22Rv1 (cell line): ENCODE results near the gene RNF114.

ENCODE experiments used
- H3K27ac ChIP-seq: fragments of 450-650 bp; 2 replicates; pipeline ENCODE4 v1.5.1; 2017
- ZFX ChIP-seq: fragments of 450-650 bp; IDR thresholded peaks from 2 replicates; pipeline ENCODE4 v1.6.1; 2017; ENCODE audit warnings: antibody characterized with exemption, borderline replicate concordance
- TF ChIP-seq, protein P1 (sequence below): fragments of 450-650 bp; IDR thresholded peaks from 2 replicates; pipeline ENCODE4 v1.5.1; 2017; ENCODE audit warnings: mild to moderate bottlenecking

The RNF114 gene, protein sequence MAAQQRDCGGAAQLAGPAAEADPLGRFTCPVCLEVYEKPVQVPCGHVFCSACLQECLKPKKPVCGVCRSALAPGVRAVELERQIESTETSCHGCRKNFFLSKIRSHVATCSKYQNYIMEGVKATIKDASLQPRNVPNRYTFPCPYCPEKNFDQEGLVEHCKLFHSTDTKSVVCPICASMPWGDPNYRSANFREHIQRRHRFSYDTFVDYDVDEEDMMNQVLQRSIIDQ

DNA sequence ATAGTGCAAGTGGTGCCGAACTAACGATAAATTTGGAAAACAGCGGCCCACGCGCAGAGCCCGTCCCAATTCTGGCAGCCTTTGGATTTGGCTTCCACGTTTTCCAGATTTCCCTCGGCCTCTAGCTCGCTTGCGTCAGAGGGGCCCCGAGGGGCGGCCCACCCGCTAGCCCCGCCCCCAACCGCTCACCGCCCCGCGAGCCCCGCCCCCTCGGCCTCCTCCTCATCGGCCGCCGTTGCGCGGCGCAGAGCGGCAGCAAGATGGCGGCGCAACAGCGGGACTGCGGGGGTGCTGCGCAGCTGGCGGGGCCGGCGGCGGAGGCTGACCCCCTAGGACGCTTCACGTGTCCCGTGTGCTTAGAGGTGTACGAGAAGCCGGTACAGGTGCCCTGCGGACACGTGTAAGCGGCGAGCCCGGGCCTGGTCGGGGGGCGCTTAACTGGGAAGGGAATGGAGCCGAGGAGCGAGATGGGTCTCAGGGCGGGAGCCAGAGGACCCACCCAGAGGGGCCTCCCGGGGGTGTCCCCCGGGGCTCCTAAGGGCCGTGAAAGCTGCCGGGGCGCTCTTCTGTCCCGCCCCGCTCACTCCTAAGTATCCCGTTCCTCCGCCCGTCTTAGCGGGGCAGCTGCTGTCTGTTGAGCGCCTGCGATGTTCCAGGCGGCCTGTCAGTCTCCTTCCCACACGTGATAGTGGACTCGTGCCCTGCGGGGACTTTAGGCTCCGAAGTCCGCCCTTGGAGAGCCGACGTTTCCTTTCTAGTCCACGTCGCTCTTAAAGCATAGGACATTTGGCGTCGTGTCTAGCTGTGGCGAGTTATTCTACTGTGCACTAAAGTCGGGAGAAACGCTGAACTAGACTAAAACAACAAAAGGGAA, at the start of gene RNF114:
TSS of gene RNF114 (plus strand) at position 245 of the 874 bp plus-strand sequence. CDS start at position 261, 16 bp downstream.
- peak within 1 kb of the TSS; percentile 61 for H3K27ac ChIP-seq
- TF ChIP-seq ZFX = no peak
- TF ChIP-seq, protein P1, sequence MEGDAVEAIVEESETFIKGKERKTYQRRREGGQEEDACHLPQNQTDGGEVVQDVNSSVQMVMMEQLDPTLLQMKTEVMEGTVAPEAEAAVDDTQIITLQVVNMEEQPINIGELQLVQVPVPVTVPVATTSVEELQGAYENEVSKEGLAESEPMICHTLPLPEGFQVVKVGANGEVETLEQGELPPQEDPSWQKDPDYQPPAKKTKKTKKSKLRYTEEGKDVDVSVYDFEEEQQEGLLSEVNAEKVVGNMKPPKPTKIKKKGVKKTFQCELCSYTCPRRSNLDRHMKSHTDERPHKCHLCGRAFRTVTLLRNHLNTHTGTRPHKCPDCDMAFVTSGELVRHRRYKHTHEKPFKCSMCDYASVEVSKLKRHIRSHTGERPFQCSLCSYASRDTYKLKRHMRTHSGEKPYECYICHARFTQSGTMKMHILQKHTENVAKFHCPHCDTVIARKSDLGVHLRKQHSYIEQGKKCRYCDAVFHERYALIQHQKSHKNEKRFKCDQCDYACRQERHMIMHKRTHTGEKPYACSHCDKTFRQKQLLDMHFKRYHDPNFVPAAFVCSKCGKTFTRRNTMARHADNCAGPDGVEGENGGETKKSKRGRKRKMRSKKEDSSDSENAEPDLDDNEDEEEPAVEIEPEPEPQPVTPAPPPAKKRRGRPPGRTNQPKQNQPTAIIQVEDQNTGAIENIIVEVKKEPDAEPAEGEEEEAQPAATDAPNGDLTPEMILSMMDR = no peak

DNA sequence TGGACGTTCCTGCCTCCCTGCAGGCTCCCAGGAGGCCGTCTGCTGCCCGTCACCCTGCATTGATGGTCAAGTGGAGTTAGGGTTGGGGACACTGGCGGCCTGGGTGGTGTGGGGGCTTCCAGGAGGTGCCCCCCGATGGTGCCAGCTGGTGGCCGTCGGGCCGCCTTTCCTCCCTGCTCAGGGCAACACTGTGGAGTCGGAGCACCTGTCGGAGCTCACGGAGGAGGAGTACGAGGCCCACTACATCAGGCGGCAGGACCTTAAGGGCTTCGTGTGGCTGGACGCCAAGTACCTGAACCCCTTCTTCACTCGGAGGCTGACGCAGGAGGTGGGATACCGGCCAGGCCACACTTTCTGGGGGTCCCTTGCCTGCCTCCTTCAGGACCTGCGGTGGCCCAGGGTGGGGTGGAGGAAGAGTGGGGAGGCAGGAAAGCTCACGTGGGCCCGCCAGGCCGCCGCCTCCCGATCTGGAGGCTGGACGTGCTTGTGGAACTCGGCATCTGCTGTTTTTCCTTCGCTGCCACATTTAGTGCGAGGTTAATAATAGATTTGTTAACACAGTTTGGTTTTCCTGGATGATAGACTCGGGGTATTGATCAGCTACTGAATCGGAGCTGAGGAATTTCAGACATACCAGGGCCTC, 49.5 kb upstream of the RNF114 start:
- no peak overlapping the region for H3K27ac ChIP-seq
- TF ChIP-seq ZFX = no peak
- TF ChIP-seq, protein P1 = no peak

GRCh38 chr20:49887251-49888211, 48.7 kb upstream of the RNF114 start:
- no peak overlapping the region for H3K27ac ChIP-seq
- TF ChIP-seq, protein P1 = no peak
- no peak for TF ChIP-seq ZFX

DNA sequence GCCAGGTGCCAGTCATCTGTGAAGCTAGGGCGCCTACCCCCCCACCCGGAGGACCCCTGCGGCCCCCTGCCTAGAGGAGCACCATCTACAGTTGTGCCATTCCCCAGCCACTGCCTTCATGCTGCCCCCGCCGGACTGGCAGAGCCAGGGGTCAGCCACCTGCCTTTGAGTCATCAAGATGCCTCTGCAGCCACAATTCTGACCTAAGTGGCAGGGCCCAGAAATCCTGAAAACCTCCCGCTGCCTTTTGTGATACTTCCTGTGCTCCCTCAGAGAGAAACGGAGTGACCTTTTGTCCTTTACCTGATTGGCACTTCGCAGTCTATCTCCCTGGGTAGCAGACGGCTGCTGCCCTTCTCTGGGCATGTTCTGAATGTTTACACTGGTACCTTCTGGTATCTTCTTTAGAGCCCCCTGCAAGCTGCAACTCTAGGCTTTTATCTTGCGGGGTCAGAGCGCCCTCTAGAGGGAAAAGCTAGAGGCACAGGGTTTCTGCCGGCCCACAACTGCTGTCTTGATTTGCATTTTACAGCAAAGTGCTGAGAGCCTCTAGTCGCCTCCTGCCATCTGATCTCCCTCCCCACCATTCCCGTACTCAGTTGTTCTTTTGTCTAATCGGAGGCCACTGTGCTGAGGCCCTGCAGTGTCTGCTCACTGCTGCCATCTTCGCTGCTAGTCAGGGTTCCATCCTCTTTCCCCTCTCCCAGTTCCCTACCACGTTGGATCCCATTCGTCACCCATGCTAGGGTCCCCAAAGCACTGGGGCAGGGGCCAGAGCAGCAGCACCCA, 47.8 kb upstream of the RNF114 start:
- H3K27ac ChIP-seq = no peak overlapping the region
- TF ChIP-seq, protein P1 = peak; percentile 91
- TF ChIP-seq ZFX = no peak

DNA sequence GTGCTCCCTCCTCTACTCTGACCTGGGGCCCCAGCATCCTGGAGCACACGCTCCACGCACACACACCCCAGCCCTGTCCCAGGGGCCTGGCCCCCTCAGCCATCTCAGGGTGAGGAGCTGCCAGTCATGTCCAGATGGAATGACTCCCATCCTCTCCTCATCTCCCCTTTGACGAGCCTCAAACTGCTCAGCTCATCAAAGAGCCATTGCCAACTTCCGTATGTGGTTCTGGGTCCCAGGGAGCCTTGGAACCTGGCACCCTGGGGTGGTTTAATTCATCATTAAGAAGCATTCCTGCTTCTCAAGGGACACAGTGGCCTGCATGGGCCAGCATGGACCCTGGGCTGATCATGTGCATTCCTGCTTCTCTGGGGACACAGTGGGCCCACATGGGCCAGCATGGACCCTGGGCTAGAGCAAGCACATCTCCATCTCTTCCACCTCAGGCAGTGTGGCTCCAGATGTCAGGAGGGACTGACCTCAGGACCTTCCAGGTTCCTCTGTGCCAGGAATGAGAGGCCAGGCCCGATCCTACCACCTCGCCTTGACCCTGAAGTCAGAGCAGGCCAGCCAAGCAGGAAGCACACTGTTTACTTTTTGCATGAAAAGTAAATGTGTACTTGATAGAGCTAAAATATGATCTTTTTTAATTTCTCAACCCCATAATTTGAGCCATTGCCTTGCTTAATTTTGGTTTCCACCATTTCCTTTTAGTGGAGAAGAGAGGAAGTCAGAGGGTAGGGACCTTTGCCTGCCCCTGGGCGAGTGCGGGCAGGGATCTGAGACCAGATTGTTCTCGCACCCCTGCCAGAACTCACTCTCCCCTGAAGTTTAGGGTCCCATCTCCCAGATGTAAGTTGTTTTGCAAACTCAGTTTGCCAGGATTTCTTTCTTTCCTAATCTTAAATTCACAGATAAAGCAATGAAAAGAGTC, 46.9 kb upstream of the RNF114 start:
- no peak overlapping the region for H3K27ac ChIP-seq
- TF ChIP-seq, protein P1 = no peak
- no peak for TF ChIP-seq ZFX
